Ectodermal cell (in vitro differentiated cells): ENCODE results near the gene CST1.
"Not testable (repeated sequence)": the region's sequence is repeated elsewhere in the genome, so short reads cannot be mapped to it uniquely, and the experiment has no call there.

Experiments
- H3K27ac ChIP-seq: 2 replicates; pipeline ENCODE4 v1.7.0; 2013; ENCODE audit warnings: mild to moderate bottlenecking, low read depth, low read length; ENCODE audit not compliant: insufficient read depth, poor library complexity, severe bottlenecking
- H3K27me3 ChIP-seq: 2 replicates; pipeline ENCODE4 v1.7.0; 2013; ENCODE audit warnings: mild to moderate bottlenecking, low read length; ENCODE audit not compliant: insufficient read depth, control insufficient read depth, poor library complexity, severe bottlenecking
- H3K36me3 ChIP-seq: one replicate; pipeline ENCODE4 v1.7.0; 2013; ENCODE audit warnings: low read length; ENCODE audit not compliant: control insufficient read depth, insufficient read depth
- H3K4me1 ChIP-seq: one replicate; pipeline ENCODE4 v1.7.0; 2013; ENCODE audit warnings: low read length; ENCODE audit not compliant: control insufficient read depth, insufficient read depth
- H3K4me3 ChIP-seq: 2 replicates; pipeline ENCODE4 v1.7.0; 2013; ENCODE audit warnings: low read depth, low read length, control low read depth; ENCODE audit not compliant: insufficient read depth
- H3K9me3 ChIP-seq: 2 replicates; pipeline ENCODE4 v1.7.0; 2013; ENCODE audit warnings: mild to moderate bottlenecking, low read length, moderate library complexity; ENCODE audit not compliant: control insufficient read depth
- WGBS, 2 experiments: methylation state at CpG; one replicate each; pipeline ENCODE4 v1.1.7; 2013; ENCODE audit warnings: missing lambda C conversion rate in 2 of 2; 5-methylcytosine and 5-hydroxymethylcytosine counted together

CST1 gene

DNA sequence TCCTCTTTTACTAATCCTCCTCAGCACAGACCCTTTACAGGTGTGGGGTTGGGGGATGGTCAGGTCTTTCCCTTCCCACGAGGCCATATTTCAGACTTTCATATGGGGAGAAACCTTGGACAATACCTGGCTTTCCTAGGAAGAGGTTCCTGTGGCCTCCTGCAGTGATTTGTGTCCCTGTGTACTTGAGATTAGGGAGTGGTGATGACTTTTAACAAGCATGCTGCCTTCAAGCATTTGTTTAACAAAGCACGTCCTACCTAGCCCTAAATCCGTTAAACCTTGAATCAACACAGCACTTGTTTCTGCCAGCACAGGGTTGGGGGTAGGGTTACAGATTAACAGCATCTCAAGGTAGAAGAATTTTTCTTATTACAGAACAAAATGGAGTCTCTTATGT lies 6.1 kb upstream of the CST1 start:
- 16 to 25% methylated on average over 3 of the region's 3 CpGs for WGBS, 2 experiments
- H3K36me3 ChIP-seq, H3K4me3 ChIP-seq, H3K4me1 ChIP-seq, H3K9me3 ChIP-seq, H3K27me3 ChIP-seq, H3K27ac ChIP-seq: not testable (repeated sequence)

GRCh38 chr20:23755131-23755611 lies 4.4 kb upstream of the CST1 start:
- H3K27ac ChIP-seq, H3K27me3 ChIP-seq, H3K36me3 ChIP-seq, H3K9me3 ChIP-seq, H3K4me1 ChIP-seq, H3K4me3 ChIP-seq: not testable (repeated sequence)
- 80 to 86% methylated on average over 3 of the region's 3 CpGs for WGBS, 2 experiments

GRCh38 chr20:23754731-23755130 lies 4.0 kb upstream of the CST1 start:
- Histone ChIP-seq H3K4me1 (no peaks in the 10 kb centered on the region), H3K27ac (no peak overlapping the region)
- 61 to 68% methylated on average over 4 of the region's 4 CpGs for WGBS, 2 experiments

GRCh38 chr20:23753589-23753988 lies 2.9 kb upstream of the CST1 start:
- Histone ChIP-seq H3K4me3 (no peak overlapping the region), H3K27ac (no peak overlapping the region), H3K4me1 (no peaks in the 10 kb centered on the region), H3K9me3 (no peaks in the 10 kb centered on the region), H3K27me3 (no peaks in the 10 kb centered on the region), H3K36me3 (no peaks in the 10 kb centered on the region)
- WGBS, 2 experiments = 86 to 96% methylated on average over 2 of the region's 2 CpGs

More at GRCh38 chr20:23754731-23755130, 4.0 kb upstream of the CST1 start:
- no peaks in the 10 kb centered on the region for H3K27me3 ChIP-seq
- H3K36me3 ChIP-seq = no peaks in the 10 kb centered on the region
- no peaks in the 10 kb centered on the region for H3K9me3 ChIP-seq
- H3K4me3 ChIP-seq = no peak overlapping the region

- Histone ChIP-seq H3K27ac (no peak overlapping the region), H3K27me3 (no peaks in the 10 kb centered on the region), H3K4me3 (no peak overlapping the region), H3K36me3 (no peaks in the 10 kb centered on the region), H3K9me3 (no peaks in the 10 kb centered on the region), H3K4me1 (no peaks in the 10 kb centered on the region)
- WGBS, 2 experiments = 95 to 98% methylated on average over 3 of the region's 3 CpGs
These were observed 2.4 kb upstream of the CST1 start for GRCh38 chr20:23753194-23753548.

- Histone ChIP-seq H3K9me3 (no peaks in the 10 kb centered on the region), H3K27me3 (no peaks in the 10 kb centered on the region), H3K36me3 (no peaks in the 10 kb centered on the region), H3K27ac (no peak overlapping the region), H3K4me3 (no peak overlapping the region), H3K4me1 (peaks cover 2% of the 10 kb centered on the region)
- 74 to 75% methylated on average over 11 of the region's 11 CpGs for WGBS, 2 experiments
These were observed 1.9 kb upstream of the CST1 start for GRCh38 chr20:23752481-23753193.

GRCh38 chr20:23752019-23752418 lies 1.3 kb upstream of the CST1 start:
- 87 to 91% methylated on average over 4 of the region's 4 CpGs for WGBS, 2 experiments
- H3K4me3 ChIP-seq = no peak overlapping the region

DNA sequence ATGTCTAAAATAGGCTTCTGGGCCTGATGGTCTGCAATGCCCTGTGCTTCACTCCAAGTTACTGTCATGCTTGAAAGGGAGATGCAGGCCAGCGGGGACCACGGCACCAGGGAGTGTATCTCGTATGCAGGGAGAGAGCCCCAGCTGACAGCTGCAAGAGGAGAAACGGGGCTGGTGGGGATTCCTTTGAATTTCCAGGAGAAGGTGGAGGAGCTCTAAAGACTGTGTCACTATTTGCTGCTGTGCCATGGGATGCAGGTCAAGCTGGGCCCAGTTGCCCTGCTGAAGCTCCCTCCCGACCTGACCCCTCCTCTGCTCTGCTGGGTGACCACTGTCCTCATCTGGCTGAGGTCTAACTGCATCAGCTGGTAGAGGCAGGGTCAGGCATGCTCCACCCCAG lies 989 bp downstream of the CST1 start:
- peaks cover 4% of the 10 kb centered on the region for H3K4me1 ChIP-seq
- H3K27ac ChIP-seq = no peak overlapping the region
- no peaks in the 10 kb centered on the region for H3K9me3 ChIP-seq
- no peaks in the 10 kb centered on the region for H3K36me3 ChIP-seq
- no peak overlapping the region for H3K4me3 ChIP-seq
- 82 to 86% methylated on average over 5 of the region's 5 CpGs for WGBS, 2 experiments
- H3K27me3 ChIP-seq = no peaks in the 10 kb centered on the region

More at GRCh38 chr20:23752019-23752418, 1.3 kb upstream of the CST1 start:
- H3K9me3 ChIP-seq = no peaks in the 10 kb centered on the region
- H3K27me3 ChIP-seq = no peaks in the 10 kb centered on the region
- no peaks in the 10 kb centered on the region for H3K36me3 ChIP-seq
- H3K27ac ChIP-seq = no peak overlapping the region
- peaks cover 4% of the 10 kb centered on the region for H3K4me1 ChIP-seq

GRCh38 chr20:23748975-23749374 lies 1.8 kb downstream of the CST1 start:
- not testable (repeated sequence) for H3K27ac ChIP-seq, H3K4me1 ChIP-seq, H3K36me3 ChIP-seq, H3K9me3 ChIP-seq, H3K4me3 ChIP-seq, H3K27me3 ChIP-seq
- WGBS, 2 experiments = 93 to 97% methylated on average over 10 of the region's 10 CpGs

GRCh38 chr20:23747551-23747950 lies 3.2 kb downstream of the CST1 start:
- not testable (repeated sequence) for H3K4me3 ChIP-seq, H3K9me3 ChIP-seq, H3K36me3 ChIP-seq, H3K4me1 ChIP-seq, H3K27me3 ChIP-seq, H3K27ac ChIP-seq
- WGBS, 2 experiments = 76% methylated on average over 6 of the region's 7 CpGs

GRCh38 chr20:23747092-23747491 lies 3.6 kb downstream of the CST1 start:
- not testable (repeated sequence) for H3K9me3 ChIP-seq
- WGBS, 2 experiments = 36 to 42% methylated on average over 4 of the region's 4 CpGs

More at GRCh38 chr20:23747092-23747491, 3.6 kb downstream of the CST1 start:
- not testable (repeated sequence) for H3K27me3 ChIP-seq, H3K4me3 ChIP-seq, H3K27ac ChIP-seq, H3K36me3 ChIP-seq, H3K4me1 ChIP-seq
